GM15510 (cell line): Measurements from ENCODE around the gene PPARD.

Source experiments
- POLR2A ChIP-seq: IDR thresholded peaks from 3 replicates; pipeline ENCODE4 v1.6.1; 2011; ENCODE audit warnings: borderline replicate concordance; ENCODE audit not compliant: insufficient read length; ENCODE audit errors: extremely low read depth

The PPARD gene

GRCh38 chr6:35403544-35404442, 61.4 kb downstream of the PPARD start:
- no peak for TF ChIP-seq POLR2A

GRCh38 chr6:35406711-35407485, 64.5 kb downstream of the PPARD start:
- TF ChIP-seq POLR2A: no peak

- TF ChIP-seq POLR2A: no peak
Observed at GRCh38 chr6:35409245-35409644, 66.9 kb downstream of the PPARD start.

- TF ChIP-seq POLR2A: no peak
Observed at GRCh38 chr6:35410131-35410530, 67.8 kb downstream of the PPARD start.

- TF ChIP-seq POLR2A: no peak
Observed at GRCh38 chr6:35411066-35411465, 68.7 kb downstream of the PPARD start.

GRCh38 chr6:35412102-35412501, 69.7 kb downstream of the PPARD start:
- no peak for TF ChIP-seq POLR2A

GRCh38 chr6:35413911-35414310, 71.6 kb downstream of the PPARD start:
- TF ChIP-seq POLR2A: no peak

GRCh38 chr6:35415065-35415891, 72.9 kb downstream of the PPARD start:
- TF ChIP-seq POLR2A: no peak

- TF ChIP-seq POLR2A: no peak
Observed at GRCh38 chr6:35417979-35418661, 75.8 kb downstream of the PPARD start.

- TF ChIP-seq POLR2A: no peak
Observed at GRCh38 chr6:35419417-35419816, 77.1 kb downstream of the PPARD start.

- no peak for TF ChIP-seq POLR2A
Observed at GRCh38 chr6:35419961-35420360, 77.6 kb downstream of the PPARD start.

- no peak for TF ChIP-seq POLR2A
Observed at GRCh38 chr6:35425284-35425683, 82.9 kb downstream of the PPARD start.

- TF ChIP-seq POLR2A: no peak
Observed at GRCh38 chr6:35426074-35426473, 83.7 kb downstream of the PPARD start.

- TF ChIP-seq POLR2A: no peak
Observed at GRCh38 chr6:35427435-35427834, 85.1 kb downstream of the PPARD start.
